PC-3 (cell line): Measurements from ENCODE around the gene RAMP1.

ENCODE experiments used
- EZH2 ChIP-seq: fragments of 300-600 bp; sonication (generic); IDR thresholded peaks from one replicate; pipeline ENCODE4 v1.6.1; 2017; ENCODE audit warnings: antibody characterized with exemption, mild to moderate bottlenecking, low read length; ENCODE audit not compliant: unreplicated experiment
- EZH2phosphoT487 ChIP-seq: fragments of 300-600 bp; sonication (generic); IDR thresholded peaks from 2 replicates; pipeline ENCODE4 v1.6.1; 2018; ENCODE audit warnings: mild to moderate bottlenecking, antibody characterized with exemption, low read length, borderline replicate concordance
- TF ChIP-seq, protein P1 (sequence below): fragments of 300-600 bp; sonication (generic); conservative IDR thresholded peaks from 2 replicates; pipeline ENCODE4 v1.5.1; 2017; ENCODE audit warnings: antibody characterized with exemption, low read depth, mild to moderate bottlenecking, low read length

GRCh38 chr2:237876061-237876526 lies 16.7 kb downstream of the RAMP1 start:
- TF ChIP-seq, protein P1, sequence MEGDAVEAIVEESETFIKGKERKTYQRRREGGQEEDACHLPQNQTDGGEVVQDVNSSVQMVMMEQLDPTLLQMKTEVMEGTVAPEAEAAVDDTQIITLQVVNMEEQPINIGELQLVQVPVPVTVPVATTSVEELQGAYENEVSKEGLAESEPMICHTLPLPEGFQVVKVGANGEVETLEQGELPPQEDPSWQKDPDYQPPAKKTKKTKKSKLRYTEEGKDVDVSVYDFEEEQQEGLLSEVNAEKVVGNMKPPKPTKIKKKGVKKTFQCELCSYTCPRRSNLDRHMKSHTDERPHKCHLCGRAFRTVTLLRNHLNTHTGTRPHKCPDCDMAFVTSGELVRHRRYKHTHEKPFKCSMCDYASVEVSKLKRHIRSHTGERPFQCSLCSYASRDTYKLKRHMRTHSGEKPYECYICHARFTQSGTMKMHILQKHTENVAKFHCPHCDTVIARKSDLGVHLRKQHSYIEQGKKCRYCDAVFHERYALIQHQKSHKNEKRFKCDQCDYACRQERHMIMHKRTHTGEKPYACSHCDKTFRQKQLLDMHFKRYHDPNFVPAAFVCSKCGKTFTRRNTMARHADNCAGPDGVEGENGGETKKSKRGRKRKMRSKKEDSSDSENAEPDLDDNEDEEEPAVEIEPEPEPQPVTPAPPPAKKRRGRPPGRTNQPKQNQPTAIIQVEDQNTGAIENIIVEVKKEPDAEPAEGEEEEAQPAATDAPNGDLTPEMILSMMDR, result no peak
- TF ChIP-seq EZH2, result no peak
- TF ChIP-seq EZH2phosphoT487, result no peak
